Measurements from ENCODE around the gene MAP10.
"Not testable (repeated sequence)": the region's sequence is repeated elsewhere in the genome, so short reads cannot be mapped to it uniquely, and the experiment has no call there.

Gene MAP10

DNA sequence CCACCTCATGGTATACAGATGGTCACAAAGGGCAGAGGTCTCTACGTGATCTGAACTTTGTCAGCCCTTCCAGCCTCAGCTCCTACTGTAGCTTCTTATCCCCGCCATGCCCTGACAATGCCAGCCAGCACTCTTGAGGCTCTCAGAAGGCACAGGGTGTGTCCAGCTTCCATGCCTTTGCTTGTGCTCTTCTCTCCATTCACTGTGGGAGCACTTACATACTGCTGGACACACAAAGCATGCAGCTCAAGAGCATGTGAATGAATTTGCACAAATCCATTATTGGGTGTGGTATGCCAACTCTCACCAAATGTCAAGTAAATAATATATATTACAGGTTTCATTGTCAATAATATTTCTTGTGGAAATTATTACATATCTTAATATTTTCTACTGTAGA lies 36.4 kb upstream of the MAP10 start:
- ChIA-PET POLR2A (no interaction called here), CTCF (no interaction called here)
- no peak for DNase-seq (ENCODE audit: extremely low spot score)
- TF ChIP-seq FOXK2 (IDR thresholded peaks at IDR 0.05) (no peak), SP1 (IDR thresholded peaks at IDR 0.05) (no peak), TARDBP (IDR thresholded peaks at IDR 0.05) (no peak), LEF1 (IDR thresholded peaks at IDR 0.05; ENCODE audit: borderline replicate concordance) (no peak), L3MBTL2 (conservative IDR thresholded peaks at IDR 0.05) (no peak), HDGF (IDR thresholded peaks at IDR 0.05; ENCODE audit: borderline replicate concordance) (no peak), ELF4 (IDR thresholded peaks at IDR 0.05) (no peak), ZNF384 (IDR thresholded peaks at IDR 0.05) (no peak), FOXA1 (IDR thresholded peaks at IDR 0.05) (no peak), CTBP1 (IDR thresholded peaks at IDR 0.05; ENCODE audit: borderline replicate concordance) (no peak)
- TF ChIP-seq, protein P1, sequence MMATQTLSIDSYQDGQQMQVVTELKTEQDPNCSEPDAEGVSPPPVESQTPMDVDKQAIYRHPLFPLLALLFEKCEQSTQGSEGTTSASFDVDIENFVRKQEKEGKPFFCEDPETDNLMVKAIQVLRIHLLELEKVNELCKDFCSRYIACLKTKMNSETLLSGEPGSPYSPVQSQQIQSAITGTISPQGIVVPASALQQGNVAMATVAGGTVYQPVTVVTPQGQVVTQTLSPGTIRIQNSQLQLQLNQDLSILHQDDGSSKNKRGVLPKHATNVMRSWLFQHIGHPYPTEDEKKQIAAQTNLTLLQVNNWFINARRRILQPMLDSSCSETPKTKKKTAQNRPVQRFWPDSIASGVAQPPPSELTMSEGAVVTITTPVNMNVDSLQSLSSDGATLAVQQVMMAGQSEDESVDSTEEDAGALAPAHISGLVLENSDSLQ (IDR thresholded peaks at IDR 0.05), result no peak

DNA sequence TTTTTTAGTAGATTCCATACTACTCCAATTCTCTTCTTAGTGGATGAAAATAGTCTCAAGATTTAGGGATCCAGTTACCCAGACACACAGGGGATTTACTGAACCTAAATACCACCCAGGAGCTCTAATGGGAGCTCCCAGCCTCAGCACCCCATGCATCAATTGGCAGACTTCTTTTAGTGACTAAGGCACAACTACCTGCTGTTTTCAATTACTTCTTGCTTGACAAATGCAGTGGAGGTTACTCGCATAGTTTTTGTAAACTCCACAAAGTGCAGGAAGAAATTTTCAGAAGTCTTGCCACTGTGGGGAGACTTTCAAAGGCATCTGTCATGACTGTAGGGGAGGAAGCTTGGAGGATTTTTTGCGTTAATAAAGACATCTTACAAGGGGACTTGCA lies 35.5 kb upstream of the MAP10 start:
- DNase-seq (ENCODE audit: extremely low spot score), result no peak
- CTCF ChIA-PET, result no interaction called here
- TF ChIP-seq TARDBP (IDR thresholded peaks at IDR 0.05) (no peak), L3MBTL2 (conservative IDR thresholded peaks at IDR 0.05) (no peak)
- POLR2A ChIA-PET, result no interaction called here

DNA sequence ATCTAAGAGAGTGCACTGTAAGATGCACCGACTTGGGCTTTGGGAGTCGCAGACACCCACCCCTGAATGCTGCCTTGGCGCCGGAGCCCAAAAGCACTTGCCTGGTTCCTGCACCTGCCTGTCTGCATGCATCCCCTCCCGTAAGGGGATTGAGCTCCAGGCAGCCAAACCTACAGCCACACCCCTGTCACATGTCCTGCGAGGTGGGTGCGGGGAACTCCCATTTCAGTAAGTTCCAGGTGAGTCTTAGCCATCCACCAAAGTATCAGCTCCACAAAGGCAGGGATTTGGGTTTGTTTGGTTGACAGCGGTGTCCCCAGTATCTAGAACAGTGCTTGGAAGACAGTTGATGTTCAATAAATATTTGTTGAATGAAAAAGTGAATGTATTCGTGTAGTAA lies 31.5 kb upstream of the MAP10 start:
- ChIA-PET CTCF (interaction anchor here (0.6 kb wide), 1 partner anchor 1738 kb away, joined by 3 read pairs; no protein-coding TSS in a partner anchor), POLR2A (no interaction called here)
- TF ChIP-seq LEF1 (IDR thresholded peaks at IDR 0.05; ENCODE audit: borderline replicate concordance) (no peak), NFRKB (IDR thresholded peaks at IDR 0.05) (no peak), ZNF384 (IDR thresholded peaks at IDR 0.05) (no peak), CTBP1 (IDR thresholded peaks at IDR 0.05; ENCODE audit: borderline replicate concordance) (no peak), FOXM1 (IDR thresholded peaks at IDR 0.05; ENCODE audit: borderline replicate concordance) (no peak), SP1 (IDR thresholded peaks at IDR 0.05) (no peak), TARDBP (IDR thresholded peaks at IDR 0.05) (no peak), L3MBTL2 (conservative IDR thresholded peaks at IDR 0.05) (no peak), ELF4 (IDR thresholded peaks at IDR 0.05) (no peak), BHLHE40 (IDR thresholded peaks at IDR 0.05; ENCODE audit: borderline replicate concordance) (no peak), ARNT (IDR thresholded peaks at IDR 0.05) (no peak), FOXA1 (IDR thresholded peaks at IDR 0.05) (no peak), SUZ12 (IDR thresholded peaks at IDR 0.05) (no peak), HDGF (IDR thresholded peaks at IDR 0.05; ENCODE audit: borderline replicate concordance) (no peak), FOXK2 (IDR thresholded peaks at IDR 0.05) (no peak)
- TF ChIP-seq, protein P1 (IDR thresholded peaks at IDR 0.05), result no peak
- DNase-seq (ENCODE audit: extremely low spot score), result no peak

DNA sequence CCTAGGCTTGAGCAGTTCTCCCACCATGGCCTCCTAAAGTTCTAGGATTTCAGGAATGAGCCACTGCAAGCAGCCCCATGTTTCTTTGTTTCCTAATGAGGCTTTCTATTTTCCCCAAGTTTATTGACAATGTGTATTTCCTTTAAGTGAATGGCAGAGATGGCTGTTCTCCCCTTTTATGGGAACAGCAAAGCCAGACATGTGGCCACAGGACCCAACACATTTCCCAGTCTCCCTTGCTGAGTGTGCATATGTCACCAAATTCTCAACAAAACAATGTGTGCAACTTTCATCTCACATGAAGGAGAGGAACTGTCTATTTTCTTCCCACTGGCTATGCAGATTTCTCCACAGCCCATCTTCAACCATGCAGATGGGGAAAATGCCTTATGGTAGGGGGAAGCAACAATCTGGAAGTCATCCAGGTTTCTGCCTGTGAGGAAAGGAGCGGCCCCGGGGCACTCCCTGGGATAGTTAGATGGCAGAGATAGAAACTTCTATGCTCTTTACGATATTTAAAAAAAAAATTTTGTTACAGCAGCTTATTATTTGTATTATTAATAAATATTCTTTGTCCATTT lies 28.6 kb upstream of the MAP10 start:
- ChIA-PET POLR2A (no interaction called here), CTCF (no interaction called here)
- no peak for TF ChIP-seq LEF1 (IDR thresholded peaks at IDR 0.05; ENCODE audit: borderline replicate concordance)
- TF ChIP-seq HDGF (IDR thresholded peaks at IDR 0.05; ENCODE audit: borderline replicate concordance), result no peak
- no peak for TF ChIP-seq CTBP1 (IDR thresholded peaks at IDR 0.05; ENCODE audit: borderline replicate concordance)
- TF ChIP-seq BHLHE40 (IDR thresholded peaks at IDR 0.05; ENCODE audit: borderline replicate concordance), result no peak
- TF ChIP-seq NFRKB (IDR thresholded peaks at IDR 0.05), result no peak
- no peak for TF ChIP-seq TARDBP (IDR thresholded peaks at IDR 0.05)
- no peak for TF ChIP-seq L3MBTL2 (conservative IDR thresholded peaks at IDR 0.05)
- TF ChIP-seq SUZ12 (IDR thresholded peaks at IDR 0.05), result no peak
- TF ChIP-seq ZNF384 (IDR thresholded peaks at IDR 0.05), result no peak
- TF ChIP-seq, protein P1 (IDR thresholded peaks at IDR 0.05), result no peak
- TF ChIP-seq FOXM1 (IDR thresholded peaks at IDR 0.05; ENCODE audit: borderline replicate concordance), result no peak
- no peak for TF ChIP-seq ARNT (IDR thresholded peaks at IDR 0.05)
- no peak for TF ChIP-seq SP1 (IDR thresholded peaks at IDR 0.05)
- DNase-seq (ENCODE audit: extremely low spot score), result no peak

DNA sequence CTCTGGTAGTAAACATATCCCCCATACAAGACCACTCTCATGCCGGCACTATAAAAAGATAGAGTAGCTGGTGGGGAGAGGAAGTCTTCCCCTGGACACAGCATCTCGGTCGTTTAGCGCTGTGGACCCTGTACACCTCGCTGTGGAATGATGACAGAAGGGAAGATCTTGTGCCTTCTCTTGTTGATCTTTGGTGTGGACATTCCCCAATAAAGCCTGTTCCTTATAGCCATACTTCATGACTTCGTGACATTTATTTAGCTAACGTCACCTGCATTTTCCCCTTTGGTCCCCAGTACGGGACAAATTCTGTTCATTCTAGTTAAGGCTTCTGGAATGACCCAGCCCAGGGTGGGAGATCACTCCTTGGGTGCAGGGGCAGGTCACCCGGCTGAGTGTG lies 24.9 kb upstream of the MAP10 start:
- ChIA-PET CTCF (no interaction called here), POLR2A (interaction anchor here (1.0 kb wide), 1 partner anchor 170 kb away, joined by 3 read pairs; the partner anchor contains the start of gene NTPCR)
- TF ChIP-seq SP1 (IDR thresholded peaks at IDR 0.05), result no peak
- TF ChIP-seq HDGF (IDR thresholded peaks at IDR 0.05; ENCODE audit: borderline replicate concordance), result no peak
- no peak for TF ChIP-seq ELF4 (IDR thresholded peaks at IDR 0.05)
- no peak for TF ChIP-seq ARNT (IDR thresholded peaks at IDR 0.05)
- no peak for TF ChIP-seq ZNF384 (IDR thresholded peaks at IDR 0.05)
- TF ChIP-seq, protein P1 (IDR thresholded peaks at IDR 0.05), result no peak
- TF ChIP-seq SUZ12 (IDR thresholded peaks at IDR 0.05), result no peak
- no peak for TF ChIP-seq CTBP1 (IDR thresholded peaks at IDR 0.05; ENCODE audit: borderline replicate concordance)
- TF ChIP-seq FOXM1 (IDR thresholded peaks at IDR 0.05; ENCODE audit: borderline replicate concordance), result no peak
- TF ChIP-seq LEF1 (IDR thresholded peaks at IDR 0.05; ENCODE audit: borderline replicate concordance), result no peak
- TF ChIP-seq FOXK2 (IDR thresholded peaks at IDR 0.05), result no peak
- no peak for DNase-seq (ENCODE audit: extremely low spot score)

DNA sequence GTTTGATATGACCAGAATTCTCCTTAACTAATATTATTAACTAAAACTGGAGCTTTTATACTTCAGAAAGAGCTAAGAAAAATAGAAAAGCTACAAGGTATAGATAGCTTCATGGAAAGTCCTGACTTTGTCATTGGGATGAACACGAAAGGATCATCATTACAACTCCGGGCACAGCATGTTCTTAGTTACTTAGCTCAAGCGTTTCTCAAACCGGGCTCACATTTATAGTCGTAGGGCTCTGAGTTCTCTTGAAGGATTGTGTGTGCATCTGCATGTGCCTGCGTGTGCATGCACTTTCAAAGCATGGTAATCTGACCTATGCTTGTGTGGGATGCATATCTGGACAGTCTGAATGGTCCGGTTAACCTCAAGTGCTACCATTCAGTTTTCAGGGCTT lies 20.4 kb upstream of the MAP10 start:
- ChIA-PET POLR2A (no interaction called here), CTCF (interaction anchor here (1.0 kb wide), 1 partner anchor 9 kb away, joined by 3 read pairs; no protein-coding TSS in a partner anchor)
- TF ChIP-seq SP1 (IDR thresholded peaks at IDR 0.05) (no peak), BHLHE40 (IDR thresholded peaks at IDR 0.05; ENCODE audit: borderline replicate concordance) (no peak), LEF1 (IDR thresholded peaks at IDR 0.05; ENCODE audit: borderline replicate concordance) (no peak), SUZ12 (IDR thresholded peaks at IDR 0.05) (no peak), CTBP1 (IDR thresholded peaks at IDR 0.05; ENCODE audit: borderline replicate concordance) (no peak), TARDBP (IDR thresholded peaks at IDR 0.05) (no peak), NFRKB (IDR thresholded peaks at IDR 0.05) (no peak), FOXK2 (IDR thresholded peaks at IDR 0.05) (no peak), ELF4 (IDR thresholded peaks at IDR 0.05) (no peak), FOXA1 (IDR thresholded peaks at IDR 0.05) (no peak), ARNT (IDR thresholded peaks at IDR 0.05) (no peak)
- TF ChIP-seq, protein P1 (IDR thresholded peaks at IDR 0.05), result no peak
- DNase-seq (ENCODE audit: extremely low spot score), result no peak

DNA sequence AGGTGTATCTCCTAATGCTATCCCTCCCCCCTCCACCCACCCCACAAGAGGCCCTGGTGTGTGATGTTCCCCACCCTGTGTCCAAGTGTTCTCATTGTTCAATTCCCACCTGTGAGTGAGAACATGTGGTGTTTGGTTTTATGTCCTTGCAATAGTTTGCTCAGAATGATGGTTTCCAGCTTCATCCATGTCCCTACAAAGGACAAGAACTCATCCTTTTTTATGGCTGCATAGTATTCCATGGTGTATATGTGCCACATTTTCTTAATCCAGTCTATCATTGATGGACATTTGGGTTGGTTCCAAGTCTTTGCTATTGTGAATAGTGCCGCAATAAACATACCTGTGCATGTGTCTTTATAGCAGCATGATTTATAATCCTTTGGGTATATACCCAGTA lies 19.6 kb upstream of the MAP10 start:
- CTCF ChIA-PET; DNase-seq (ENCODE audit: extremely low spot score); POLR2A ChIA-PET: not testable (repeated sequence)
